Neural progenitor cell (in vitro differentiated cells): ENCODE measurements around the gene LAMA2. TPM values are rescaled to one million over a fixed set of nuclear protein-coding genes. Genes with fewer than 3 reads are reported as not detected.

Experiments used
- DNase-seq: peaks from one replicate; pipeline ENCODE4 v3.0.0-alpha.2; 2016; ENCODE audit warnings: low spot score
- H2AFZ ChIP-seq: fragments of 200-600 bp; sonication (generic); replicated peaks from 2 replicates; pipeline ENCODE4 v1.6.1; 2016; ENCODE audit warnings: antibody characterized with exemption
- H3F3A ChIP-seq: fragments of 200-600 bp; sonication (generic); 2 replicates; pipeline ENCODE4 v1.6.1; 2016; ENCODE audit warnings: antibody characterized with exemption, low read depth
- H3K27ac ChIP-seq: fragments of 200-600 bp; sonication (generic); 2 replicates; pipeline ENCODE4 v1.5.1; 2016; ENCODE audit warnings: mild to moderate bottlenecking
- H3K27me3 ChIP-seq: fragments of 200-600 bp; sonication (generic); 2 replicates; pipeline ENCODE4 v1.6.1; 2016; ENCODE audit warnings: mild to moderate bottlenecking, moderate library complexity
- H3K36me3 ChIP-seq: fragments of 200-600 bp; sonication (generic); 2 replicates; pipeline ENCODE4 v1.5.1; 2016
- H3K4me1 ChIP-seq: fragments of 200-600 bp; sonication (generic); 2 replicates; pipeline ENCODE4 v1.6.1; 2016; ENCODE audit warnings: mixed run types
- H3K4me2 ChIP-seq: fragments of 200-600 bp; sonication (generic); 2 replicates; pipeline ENCODE4 v1.6.1; 2016
- H3K4me3 ChIP-seq: fragments of 200-600 bp; sonication (generic); 2 replicates; pipeline ENCODE4 v1.5.1; 2016
- H3K79me2 ChIP-seq: fragments of 200-600 bp; sonication (generic); 2 replicates; pipeline ENCODE4 v1.6.1; 2016; ENCODE audit warnings: low read depth
- H3K9ac ChIP-seq: fragments of 200-600 bp; sonication (generic); 2 replicates; pipeline ENCODE4 v1.6.1; 2016
- H3K9me3 ChIP-seq: fragments of 200-600 bp; sonication (generic); 2 replicates; pipeline ENCODE4 v1.5.1; 2016; ENCODE audit warnings: low read depth
- H4K20me1 ChIP-seq: fragments of 200-600 bp; sonication (generic); 2 replicates; pipeline ENCODE4 v1.6.1; 2016; ENCODE audit warnings: low read depth
- H3K27ac Mint-ChIP-seq: 3 replicates; pipeline ENCODE4 v1.8.0; 2021; ENCODE audit warnings: mixed read lengths
- H3K27me3 Mint-ChIP-seq: 2 replicates; pipeline ENCODE4 v1.8.0; 2022; ENCODE audit warnings: low read depth, mild to moderate bottlenecking, inconsistent platforms, moderate library complexity, mixed read lengths; ENCODE audit not compliant: insufficient read depth
- H3K36me3 Mint-ChIP-seq: 3 replicates; pipeline ENCODE4 v1.8.0; 2021; ENCODE audit warnings: mixed read lengths
- H3K4me1 Mint-ChIP-seq: 3 replicates; pipeline ENCODE4 v1.8.0; 2021; ENCODE audit warnings: mixed read lengths
- H3K4me3 Mint-ChIP-seq: 3 replicates; pipeline ENCODE4 v1.8.0; 2021; ENCODE audit warnings: mild to moderate bottlenecking, moderate library complexity, mixed read lengths
- H3K9me3 Mint-ChIP-seq: 3 replicates; pipeline ENCODE4 v1.8.0; 2020; ENCODE audit warnings: mixed read lengths
- CTCF ChIP-seq: fragments of 200-600 bp; sonication (generic); IDR thresholded peaks from 2 replicates; pipeline ENCODE4 v1.5.1; 2017; ENCODE audit warnings: antibody characterized with exemption, mild to moderate bottlenecking
- EZH2 ChIP-seq: fragments of 200-600 bp; sonication (generic); IDR thresholded peaks from 2 replicates; pipeline ENCODE4 v1.6.1; 2017; ENCODE audit warnings: antibody characterized with exemption, mild to moderate bottlenecking, moderate library complexity
- EZH2phosphoT487 ChIP-seq: fragments of 200-600 bp; sonication (generic); IDR thresholded peaks from 2 replicates; pipeline ENCODE4 v1.6.1; 2017; ENCODE audit warnings: antibody characterized with exemption
- total RNA-seq: library from RNA; depleted of rRNA; stranded (reverse); fragments of >200 nt; gene quantifications from 2 replicates; pipeline ENCODE4 v1.2.3, GENCODE V29; 2015; ENCODE audit warnings: low replicate concordance

LAMA2 gene
- total RNA-seq, 1 donor from 2014 or later = 1.5 TPM

GRCh38 chr6:129488313-129488712 lies 605.4 kb downstream of the LAMA2 start:
- peaks cover 36% of the 10 kb centered on the region for H3K4me1 Mint-ChIP-seq
- H3F3A ChIP-seq = peaks cover 9% of the 10 kb centered on the region
- TF ChIP-seq CTCF (no peak), EZH2phosphoT487 (no peak), EZH2 (no peak)

GRCh38 chr6:129489215-129489765 lies 606.4 kb downstream of the LAMA2 start:
- Histone ChIP-seq H3K4me1 (peaks cover 15% of the 10 kb centered on the region), H3F3A (peaks cover 9% of the 10 kb centered on the region), H3K79me2 (no peaks in the 10 kb centered on the region), H4K20me1 (no peaks in the 10 kb centered on the region), H3K9me3 (no peaks in the 10 kb centered on the region), H3K27me3 (no peaks in the 10 kb centered on the region), H3K9ac (no peak overlapping the region), H3K4me2 (no peak overlapping the region), H3K36me3 (no peaks in the 10 kb centered on the region), H3K4me3 (no peak overlapping the region), H3K27ac (no peak overlapping the region), H2AFZ (no peak overlapping the region)
- H3K27ac Mint-ChIP-seq = no peak overlapping the region
- H3K4me1 Mint-ChIP-seq = peaks cover 36% of the 10 kb centered on the region
- no peak for DNase-seq
- H3K27me3 Mint-ChIP-seq = peaks cover 3% of the 10 kb centered on the region
- no peak overlapping the region for H3K4me3 Mint-ChIP-seq
- TF ChIP-seq EZH2phosphoT487 (no peak), CTCF (no peak), EZH2 (no peak)
- H3K9me3 Mint-ChIP-seq = no peaks in the 10 kb centered on the region
- no peaks in the 10 kb centered on the region for H3K36me3 Mint-ChIP-seq

More at GRCh38 chr6:129488313-129488712, 605.4 kb downstream of the LAMA2 start:
- DNase-seq = no peak
- no peak overlapping the region for H3K4me2 ChIP-seq
- H3K4me3 Mint-ChIP-seq = no peak overlapping the region
- H3K27me3 Mint-ChIP-seq = peaks cover 3% of the 10 kb centered on the region
- H3K27me3 ChIP-seq = no peaks in the 10 kb centered on the region
- no peaks in the 10 kb centered on the region for H3K36me3 Mint-ChIP-seq
- H3K27ac Mint-ChIP-seq = no peak overlapping the region
- H3K4me3 ChIP-seq = no peak overlapping the region
- no peaks in the 10 kb centered on the region for H3K79me2 ChIP-seq
- no peak overlapping the region for H3K27ac ChIP-seq
- no peak overlapping the region for H3K9ac ChIP-seq
- no peaks in the 10 kb centered on the region for H3K9me3 Mint-ChIP-seq
- no peaks in the 10 kb centered on the region for H3K36me3 ChIP-seq
- no peaks in the 10 kb centered on the region for H4K20me1 ChIP-seq
- peaks cover 15% of the 10 kb centered on the region for H3K4me1 ChIP-seq
- no peaks in the 10 kb centered on the region for H3K9me3 ChIP-seq
- no peak overlapping the region for H2AFZ ChIP-seq

- H3K36me3 Mint-ChIP-seq = no peaks in the 10 kb centered on the region
- H3K9me3 ChIP-seq = no peaks in the 10 kb centered on the region
- peak overlapping the region; percentile 12 for H3K27ac Mint-ChIP-seq
- no peak overlapping the region for H3K9ac ChIP-seq
- H3K27me3 ChIP-seq = no peaks in the 10 kb centered on the region
- peak overlapping the region; percentile 70 for H2AFZ ChIP-seq
- H3K4me3 Mint-ChIP-seq = no peak overlapping the region
- H3F3A ChIP-seq = peaks cover 9% of the 10 kb centered on the region
- H3K4me3 ChIP-seq = no peak overlapping the region
- peaks cover 15% of the 10 kb centered on the region for H3K4me1 ChIP-seq
- no peak overlapping the region for H3K4me2 ChIP-seq
- no peaks in the 10 kb centered on the region for H3K79me2 ChIP-seq
- peaks cover 33% of the 10 kb centered on the region for H3K4me1 Mint-ChIP-seq
- DNase-seq = no peak
- peaks cover 5% of the 10 kb centered on the region for H3K27me3 Mint-ChIP-seq
- no peaks in the 10 kb centered on the region for H4K20me1 ChIP-seq
- H3K36me3 ChIP-seq = no peaks in the 10 kb centered on the region
- no peak for TF ChIP-seq CTCF
- TF ChIP-seq EZH2phosphoT487 = no peak
- no peak for TF ChIP-seq EZH2
- no peaks in the 10 kb centered on the region for H3K9me3 Mint-ChIP-seq
- H3K27ac ChIP-seq = no peak overlapping the region
Observed at GRCh38 chr6:129490521-129491255, 607.8 kb downstream of the LAMA2 start.
